Neural cell (in vitro differentiated cells): Measurements from ENCODE around the gene FETUB. TPM values are rescaled to one million over a fixed set of nuclear protein-coding genes. Genes with fewer than 3 reads are reported as not detected.

Experiments used
- H2AFZ ChIP-seq: fragments of 200-600, 300-800 bp; sonication (generic), shearing (Covaris generic); 2 replicates; pipeline ENCODE4 v1.6.0; 2014; ENCODE audit warnings: low read depth, mild to moderate bottlenecking, antibody characterized with exemption, low read length, moderate library complexity
- H3F3A ChIP-seq: fragments of 200-600 bp; shearing (Covaris generic); 2 replicates; pipeline ENCODE4 v1.6.1; 2016; ENCODE audit warnings: mild to moderate bottlenecking, moderate library complexity, mixed read lengths, antibody characterized with exemption, low read length; ENCODE audit not compliant: insufficient read depth, poor library complexity, severe bottlenecking
- H3K27ac ChIP-seq: fragments of 200-600, 300-800 bp; sonication (generic), shearing (Covaris generic); 2 replicates; pipeline ENCODE4 v1.5.1; 2014; ENCODE audit warnings: mild to moderate bottlenecking, low read length, moderate library complexity
- H3K27me3 ChIP-seq: fragments of 300-800, 200-600 bp; sonication (generic), shearing (Covaris generic); 2 replicates; pipeline ENCODE4 v1.6.0; 2014; ENCODE audit warnings: mild to moderate bottlenecking, low read depth, low read length, moderate library complexity; ENCODE audit not compliant: insufficient read depth
- H3K36me3 ChIP-seq: fragments of 300-800, 200-600 bp; sonication (generic), shearing (Covaris generic); 2 replicates; pipeline ENCODE4 v1.5.1; 2014; ENCODE audit warnings: mild to moderate bottlenecking, antibody characterized with exemption, low read length, moderate library complexity; ENCODE audit not compliant: insufficient read depth
- H3K4me2 ChIP-seq: fragments of 300-800, 200-600 bp; sonication (generic), shearing (Covaris generic); 2 replicates; pipeline ENCODE4 v1.6.0; 2014; ENCODE audit warnings: mild to moderate bottlenecking, low read length
- H3K4me3 ChIP-seq: fragments of 300-800, 200-600 bp; sonication (generic), shearing (Covaris generic); 2 replicates; pipeline ENCODE4 v1.5.1; 2014; ENCODE audit warnings: mild to moderate bottlenecking, low read length, moderate library complexity
- H3K79me2 ChIP-seq: fragments of 200-600 bp; shearing (Covaris generic); replicated peaks from 2 replicates; pipeline ENCODE4 v1.6.0; 2014; ENCODE audit warnings: mild to moderate bottlenecking, low read length, moderate library complexity; ENCODE audit not compliant: insufficient read depth
- H3K9ac ChIP-seq: fragments of 300-800, 200-600 bp; sonication (generic), shearing (Covaris generic); 2 replicates; pipeline ENCODE4 v1.6.1; 2016; ENCODE audit warnings: mild to moderate bottlenecking, low read length, mixed read lengths
- H3K9me2 ChIP-seq: fragments of 200-600 bp; shearing (Covaris generic); 2 replicates; pipeline ENCODE4 v1.6.1; 2016; ENCODE audit warnings: mild to moderate bottlenecking, low read length, mixed read lengths; ENCODE audit not compliant: insufficient read depth
- H3K9me3 ChIP-seq: fragments of 200-600, 300-800 bp; sonication (generic), shearing (Covaris generic); 2 replicates; pipeline ENCODE4 v1.6.1; 2016; ENCODE audit warnings: mild to moderate bottlenecking, mixed run types, low read length, moderate library complexity, mixed read lengths
- H4K20me1 ChIP-seq: fragments of 200-600 bp; shearing (Covaris generic); 2 replicates; pipeline ENCODE4 v1.6.1; 2016; ENCODE audit warnings: mild to moderate bottlenecking, mixed run types; ENCODE audit not compliant: insufficient read depth
- EP300 ChIP-seq: fragments of 450-650 bp; conservative IDR thresholded peaks from 2 replicates; pipeline ENCODE4 v1.6.1; 2014; ENCODE audit warnings: antibody characterized with exemption, mild to moderate bottlenecking, moderate library complexity; ENCODE audit not compliant: poor library complexity, severe bottlenecking
- EZH2 ChIP-seq: fragments of 200-600, 300-800 bp; shearing (Covaris generic), sonication (generic); IDR thresholded peaks from 2 replicates; pipeline ENCODE4 v1.6.1; 2014; ENCODE audit warnings: antibody characterized with exemption, low read length, borderline replicate concordance, mild to moderate bottlenecking; ENCODE audit not compliant: insufficient read depth, poor library complexity, severe bottlenecking
- MXI1 ChIP-seq: fragments of 450-650 bp; conservative IDR thresholded peaks from 2 replicates; pipeline ENCODE4 v1.6.1; 2014; ENCODE audit warnings: antibody characterized with exemption, mild to moderate bottlenecking; ENCODE audit not compliant: poor library complexity, severe bottlenecking
- POLR2AphosphoS5 ChIP-seq: IDR thresholded peaks from 2 replicates; pipeline ENCODE4 v1.6.1; 2012
- RAD21 ChIP-seq: fragments of 450-650 bp; conservative IDR thresholded peaks from 2 replicates; pipeline ENCODE4 v1.6.1; 2014; ENCODE audit warnings: antibody characterized with exemption, mild to moderate bottlenecking, moderate library complexity
- SMC3 ChIP-seq: fragments of 450-650 bp; conservative IDR thresholded peaks from 2 replicates; pipeline ENCODE4 v1.6.1; 2014; ENCODE audit warnings: antibody characterized with exemption, mild to moderate bottlenecking, moderate library complexity; ENCODE audit not compliant: poor library complexity
- TAF1 ChIP-seq: IDR thresholded peaks from 2 replicates; pipeline ENCODE4 v1.6.1; 2012; ENCODE audit warnings: low read depth
- polyA plus RNA-seq: library from polyadenylated mRNA; depleted of rRNA; stranded (reverse); fragments of >200 nt; gene quantifications from 2 replicates; pipeline ENCODE4 v1.2.3, GENCODE V29; 2014
- TF ChIP-seq, protein P1 (sequence below): fragments of 450-650 bp; IDR thresholded peaks from 2 replicates; pipeline ENCODE4 v1.5.1; 2014; ENCODE audit warnings: antibody characterized with exemption, mild to moderate bottlenecking, moderate library complexity; ENCODE audit not compliant: poor library complexity, severe bottlenecking
- TF ChIP-seq, protein P2 (sequence below): IDR thresholded peaks from 2 replicates; pipeline ENCODE4 v1.6.1; 2012; ENCODE audit warnings: borderline replicate concordance

Gene FETUB
- polyA plus RNA-seq, 1 donor from 2014 or later, result not detected

DNA sequence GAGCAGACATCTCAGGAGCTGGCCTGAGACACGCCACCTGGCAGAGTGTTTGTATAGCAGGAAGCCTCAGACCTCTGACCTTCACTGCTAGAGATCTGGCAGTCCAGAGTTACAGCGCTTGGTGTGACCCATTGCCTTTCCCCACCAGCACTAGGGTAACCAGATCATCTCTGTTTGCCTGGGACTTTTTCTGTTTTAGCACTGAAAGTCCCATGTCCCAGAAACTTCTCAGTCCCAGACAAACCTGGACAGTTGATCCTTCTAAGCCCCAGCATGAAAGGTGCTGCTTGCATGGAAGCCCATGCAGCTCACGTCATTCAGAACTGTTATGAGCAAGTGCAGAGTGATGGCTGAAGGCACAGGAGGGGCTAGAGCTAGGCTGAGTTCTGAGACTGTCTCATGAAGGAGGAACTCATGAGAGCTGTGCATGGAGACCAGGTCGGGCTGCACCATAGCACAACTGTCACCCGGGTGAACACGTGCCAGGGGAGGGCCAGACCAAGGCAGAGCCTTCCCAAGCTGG is 45.5 kb upstream of the FETUB start:
- Histone ChIP-seq H3K4me2 (no peak overlapping the region), H3K79me2 (no peaks in the 10 kb centered on the region), H3K27me3 (no peaks in the 10 kb centered on the region), H4K20me1 (no peaks in the 10 kb centered on the region), H3K9me2 (no peaks in the 10 kb centered on the region), H3K36me3 (no peaks in the 10 kb centered on the region), H3K9ac (no peak overlapping the region), H3K27ac (no peak overlapping the region), H2AFZ (no peak overlapping the region), H3K9me3 (no peaks in the 10 kb centered on the region), H3K4me3 (no peak overlapping the region), H3F3A (no peaks in the 10 kb centered on the region)
- TF ChIP-seq MXI1 (no peak), EP300 (no peak), EZH2 (no peak), RAD21 (no peak)
- TF ChIP-seq, protein P1, sequence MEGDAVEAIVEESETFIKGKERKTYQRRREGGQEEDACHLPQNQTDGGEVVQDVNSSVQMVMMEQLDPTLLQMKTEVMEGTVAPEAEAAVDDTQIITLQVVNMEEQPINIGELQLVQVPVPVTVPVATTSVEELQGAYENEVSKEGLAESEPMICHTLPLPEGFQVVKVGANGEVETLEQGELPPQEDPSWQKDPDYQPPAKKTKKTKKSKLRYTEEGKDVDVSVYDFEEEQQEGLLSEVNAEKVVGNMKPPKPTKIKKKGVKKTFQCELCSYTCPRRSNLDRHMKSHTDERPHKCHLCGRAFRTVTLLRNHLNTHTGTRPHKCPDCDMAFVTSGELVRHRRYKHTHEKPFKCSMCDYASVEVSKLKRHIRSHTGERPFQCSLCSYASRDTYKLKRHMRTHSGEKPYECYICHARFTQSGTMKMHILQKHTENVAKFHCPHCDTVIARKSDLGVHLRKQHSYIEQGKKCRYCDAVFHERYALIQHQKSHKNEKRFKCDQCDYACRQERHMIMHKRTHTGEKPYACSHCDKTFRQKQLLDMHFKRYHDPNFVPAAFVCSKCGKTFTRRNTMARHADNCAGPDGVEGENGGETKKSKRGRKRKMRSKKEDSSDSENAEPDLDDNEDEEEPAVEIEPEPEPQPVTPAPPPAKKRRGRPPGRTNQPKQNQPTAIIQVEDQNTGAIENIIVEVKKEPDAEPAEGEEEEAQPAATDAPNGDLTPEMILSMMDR, result no peak
- TF ChIP-seq, protein P2, sequence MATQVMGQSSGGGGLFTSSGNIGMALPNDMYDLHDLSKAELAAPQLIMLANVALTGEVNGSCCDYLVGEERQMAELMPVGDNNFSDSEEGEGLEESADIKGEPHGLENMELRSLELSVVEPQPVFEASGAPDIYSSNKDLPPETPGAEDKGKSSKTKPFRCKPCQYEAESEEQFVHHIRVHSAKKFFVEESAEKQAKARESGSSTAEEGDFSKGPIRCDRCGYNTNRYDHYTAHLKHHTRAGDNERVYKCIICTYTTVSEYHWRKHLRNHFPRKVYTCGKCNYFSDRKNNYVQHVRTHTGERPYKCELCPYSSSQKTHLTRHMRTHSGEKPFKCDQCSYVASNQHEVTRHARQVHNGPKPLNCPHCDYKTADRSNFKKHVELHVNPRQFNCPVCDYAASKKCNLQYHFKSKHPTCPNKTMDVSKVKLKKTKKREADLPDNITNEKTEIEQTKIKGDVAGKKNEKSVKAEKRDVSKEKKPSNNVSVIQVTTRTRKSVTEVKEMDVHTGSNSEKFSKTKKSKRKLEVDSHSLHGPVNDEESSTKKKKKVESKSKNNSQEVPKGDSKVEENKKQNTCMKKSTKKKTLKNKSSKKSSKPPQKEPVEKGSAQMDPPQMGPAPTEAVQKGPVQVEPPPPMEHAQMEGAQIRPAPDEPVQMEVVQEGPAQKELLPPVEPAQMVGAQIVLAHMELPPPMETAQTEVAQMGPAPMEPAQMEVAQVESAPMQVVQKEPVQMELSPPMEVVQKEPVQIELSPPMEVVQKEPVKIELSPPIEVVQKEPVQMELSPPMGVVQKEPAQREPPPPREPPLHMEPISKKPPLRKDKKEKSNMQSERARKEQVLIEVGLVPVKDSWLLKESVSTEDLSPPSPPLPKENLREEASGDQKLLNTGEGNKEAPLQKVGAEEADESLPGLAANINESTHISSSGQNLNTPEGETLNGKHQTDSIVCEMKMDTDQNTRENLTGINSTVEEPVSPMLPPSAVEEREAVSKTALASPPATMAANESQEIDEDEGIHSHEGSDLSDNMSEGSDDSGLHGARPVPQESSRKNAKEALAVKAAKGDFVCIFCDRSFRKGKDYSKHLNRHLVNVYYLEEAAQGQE, result no peak

DNA sequence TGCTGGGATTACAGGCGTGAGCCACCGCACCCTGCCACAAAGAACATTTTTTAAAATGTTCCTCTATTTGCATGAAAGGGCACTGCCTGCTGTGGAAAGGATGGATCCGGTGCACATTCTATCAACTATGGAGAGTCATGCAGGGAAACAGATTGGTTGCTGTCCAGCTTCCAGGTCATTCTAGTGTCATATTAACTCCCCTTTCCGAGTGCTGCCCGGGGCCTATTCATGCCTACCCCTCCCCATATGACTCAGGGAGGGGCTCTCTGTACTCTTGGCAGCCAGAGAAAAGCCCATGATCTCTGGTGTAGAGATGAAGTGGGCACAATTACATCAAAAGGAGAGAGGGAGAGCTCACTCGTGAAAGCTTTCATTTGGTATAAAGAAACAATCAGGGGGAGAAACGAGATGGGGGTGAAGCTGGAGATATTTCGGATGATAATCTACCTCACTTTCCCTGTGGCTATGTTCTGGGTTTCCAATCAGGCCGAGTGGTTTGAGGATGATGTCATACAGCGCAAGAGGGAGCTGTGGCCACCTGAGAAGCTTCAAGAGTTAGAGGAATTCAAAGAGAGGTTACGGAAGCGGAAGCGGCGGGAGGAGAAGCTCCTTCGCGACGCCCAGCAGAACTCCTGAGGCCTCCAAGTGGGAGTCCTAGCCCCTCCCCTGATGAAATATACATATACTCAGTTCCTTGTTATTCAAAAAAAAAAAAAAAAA is 43.5 kb upstream of the FETUB start:
- TF ChIP-seq TAF1 (no peak), EP300 (no peak), RAD21 (no peak), MXI1 (no peak), EZH2 (no peak), SMC3 (no peak), POLR2AphosphoS5 (no peak)
- TF ChIP-seq, protein P2, result no peak
- TF ChIP-seq, protein P1, result no peak
- Histone ChIP-seq H3K27ac (no peak overlapping the region), H3K4me2 (no peak overlapping the region), H3K9me3 (no peaks in the 10 kb centered on the region), H3K79me2 (no peaks in the 10 kb centered on the region), H2AFZ (no peak overlapping the region), H3K9me2 (no peaks in the 10 kb centered on the region), H3K4me3 (no peak overlapping the region), H3F3A (no peaks in the 10 kb centered on the region), H4K20me1 (no peaks in the 10 kb centered on the region), H3K27me3 (no peaks in the 10 kb centered on the region), H3K9ac (no peak overlapping the region), H3K36me3 (no peaks in the 10 kb centered on the region)
